ENCODE results near the gene CALD1.

DNA sequence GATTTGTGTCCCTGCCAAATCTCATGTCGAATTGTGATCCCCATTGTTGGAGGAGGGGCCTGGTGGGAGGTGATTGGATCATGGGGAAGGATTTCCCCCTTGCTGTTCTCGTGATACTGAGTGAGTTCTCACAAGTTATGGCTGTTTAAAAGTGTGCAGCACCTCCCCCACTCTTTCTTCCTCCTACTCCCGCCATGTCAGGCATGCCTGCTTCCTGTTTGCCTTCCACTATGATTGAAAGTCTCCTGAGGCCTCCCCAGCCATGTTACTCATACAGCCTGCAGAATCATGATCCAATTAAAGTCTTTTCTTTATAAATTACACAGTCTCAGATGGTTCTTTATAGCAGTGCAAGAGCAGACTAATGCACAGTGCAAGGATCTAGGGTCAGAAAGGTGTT is 75.4 kb downstream of the CALD1 start:
- TF ChIP-seq POLR2AphosphoS5 (IDR thresholded peaks at IDR 0.05) (no peak), CTCF (IDR thresholded peaks at IDR 0.05) (no peak)
